GM12878 (cell line): ENCODE measurements around the gene SETD9. TPM values are rescaled to one million over a fixed set of nuclear protein-coding genes. Genes with fewer than 3 reads are reported as not detected.

Experiments
- BCL3 ChIP-seq: IDR thresholded peaks from 2 replicates; pipeline ENCODE4 v1.6.1; 2011; ENCODE audit warnings: borderline replicate concordance, low read depth, mild to moderate bottlenecking, moderate library complexity, low read length; ENCODE audit not compliant: insufficient read depth, poor library complexity, severe bottlenecking
- CBFB ChIP-seq: IDR thresholded peaks from 2 replicates; pipeline ENCODE4 v1.6.1; 2016; ENCODE audit warnings: antibody characterized with exemption, low read depth
- DPF2 ChIP-seq: fragments of 450-650 bp; IDR thresholded peaks from 2 replicates; pipeline ENCODE4 v1.6.1; 2017; ENCODE audit warnings: mild to moderate bottlenecking
- ESRRA ChIP-seq: IDR thresholded peaks from 2 replicates; pipeline ENCODE4 v1.6.1; 2012; ENCODE audit warnings: mild to moderate bottlenecking, low read length, improper control_type of control experiment
- HCFC1 ChIP-seq: fragments of 150-350 bp; IDR thresholded peaks from 2 replicates; pipeline ENCODE4 v1.6.1; 2014; ENCODE audit warnings: low read length
- LARP7 ChIP-seq: fragments of 450-650 bp; IDR thresholded peaks from 2 replicates; pipeline ENCODE4 v1.6.1; 2017; ENCODE audit warnings: mild to moderate bottlenecking
- NFIC ChIP-seq: IDR thresholded peaks from 2 replicates; pipeline ENCODE4 v1.6.1; 2012; ENCODE audit warnings: low read depth, mild to moderate bottlenecking, inconsistent platforms, low read length, moderate library complexity
- PAX5 ChIP-seq: IDR thresholded peaks from 2 replicates; pipeline ENCODE4 v1.6.1; 2011; ENCODE audit warnings: low read depth, low read length, borderline replicate concordance
- PBX3 ChIP-seq: IDR thresholded peaks from 2 replicates; pipeline ENCODE4 v1.6.1; 2011; ENCODE audit warnings: mild to moderate bottlenecking, low read depth, low read length, moderate library complexity; ENCODE audit not compliant: insufficient replicate concordance
- PML ChIP-seq: IDR thresholded peaks from 2 replicates; pipeline ENCODE4 v1.6.1; 2012; ENCODE audit warnings: low read length, inconsistent platforms
- POLR2AphosphoS5 ChIP-seq: IDR thresholded peaks from 2 replicates; pipeline ENCODE4 v1.6.1; 2011; ENCODE audit warnings: mild to moderate bottlenecking, low read length, inconsistent platforms
- POU2F2 ChIP-seq: IDR thresholded peaks from 3 replicates; pipeline ENCODE4 v1.6.1; 2011; ENCODE audit warnings: low read depth, mild to moderate bottlenecking, low read length, borderline replicate concordance
- RELB ChIP-seq: fragments of 450-650 bp; IDR thresholded peaks from 2 replicates; pipeline ENCODE4 v1.6.1; 2017; ENCODE audit warnings: low read depth, mild to moderate bottlenecking, moderate library complexity
- ZBED1 ChIP-seq: IDR thresholded peaks from 2 replicates; pipeline ENCODE4 v1.6.1; 2016; ENCODE audit warnings: borderline replicate concordance
- ZNF217 ChIP-seq: fragments of 450-650 bp; IDR thresholded peaks from 2 replicates; pipeline ENCODE4 v1.6.1; 2017; ENCODE audit warnings: antibody characterized with exemption, mild to moderate bottlenecking
- ZNF687 ChIP-seq: fragments of 450-650 bp; IDR thresholded peaks from 2 replicates; pipeline ENCODE4 v1.6.1; 2017; ENCODE audit warnings: mild to moderate bottlenecking, moderate library complexity
- polyA plus RNA-seq, 11 experiments: library from polyadenylated mRNA; depleted of rRNA in 4 of 11; unstranded in 6 of 11; stranded (reverse) in 5 of 11; fragments of >200 nt; fragmentation: Nextera tagmentation in 4 of 11; fragmentation: Illumina TruSeq in 1 of 11; extraction: Ambion mirVana in 4 of 11; extraction: Trizol in 1 of 11; gene quantifications; 1 replicate in 1 of 11; 2 replicates in 10 of 11; pipeline versions ENCODE4 v1.2.1 to v1.2.3, GENCODE V29; 2011 to 2016; ENCODE audit warnings: inconsistent platforms in 2 of 11, missing spikeins in 2 of 11, low read depth in 1 of 11
- total RNA-seq, 4 experiments: library from RNA; depleted of rRNA in 3 of 4; stranded (reverse); fragments of >200 nt in 3 of 4; fragmentation: Illumina TruSeq in 1 of 4; extraction: Trizol in 1 of 4; gene quantifications; 2 replicates each; pipeline versions ENCODE4 v1.2.1 to v1.2.3, GENCODE V29; 2013 to 2021
- TF ChIP-seq, protein P1 (sequence below): fragments of 450-650 bp; formaldehyde crosslinking; IDR thresholded peaks from 2 replicates; pipeline ENCODE4 v1.5.0; 2022; ENCODE audit warnings: mild to moderate bottlenecking, missing genetic modification characterization

SETD9 gene
- total and polyA plus RNA-seq, 10 of the 15 experiments (the other 5 are each of a cell fraction or from before 2014, with no cell fraction given) = 8.7 to 17.8 (median 12.6) TPM

GRCh38 chr5:56909294-56910209 lies at the start of gene SETD9 (continued):
- TF ChIP-seq RELB = 0 out of 2 replicates have a peak, but pooled peaks have one; percentile 59
- peak; percentile 64; the same call in 1 of the 2 replicates for TF ChIP-seq PAX5
- peak; percentile 94 for TF ChIP-seq PML
- TF ChIP-seq CBFB = peak; percentile 71
- TF ChIP-seq BCL3 = peak; percentile 12
- TF ChIP-seq ZNF217 = 0 out of 2 replicates have a peak, but pooled peaks have one; percentile 25
- peak; percentile 63; the same call in 1 of the 2 replicates for TF ChIP-seq LARP7
- TF ChIP-seq ESRRA = no peak
- TF ChIP-seq POLR2AphosphoS5 = peak; percentile 94
- TF ChIP-seq ZNF687 = peak; percentile 75
- peak; percentile 52; the same call in 1 of the 2 replicates for TF ChIP-seq DPF2
- TF ChIP-seq, protein P1, sequence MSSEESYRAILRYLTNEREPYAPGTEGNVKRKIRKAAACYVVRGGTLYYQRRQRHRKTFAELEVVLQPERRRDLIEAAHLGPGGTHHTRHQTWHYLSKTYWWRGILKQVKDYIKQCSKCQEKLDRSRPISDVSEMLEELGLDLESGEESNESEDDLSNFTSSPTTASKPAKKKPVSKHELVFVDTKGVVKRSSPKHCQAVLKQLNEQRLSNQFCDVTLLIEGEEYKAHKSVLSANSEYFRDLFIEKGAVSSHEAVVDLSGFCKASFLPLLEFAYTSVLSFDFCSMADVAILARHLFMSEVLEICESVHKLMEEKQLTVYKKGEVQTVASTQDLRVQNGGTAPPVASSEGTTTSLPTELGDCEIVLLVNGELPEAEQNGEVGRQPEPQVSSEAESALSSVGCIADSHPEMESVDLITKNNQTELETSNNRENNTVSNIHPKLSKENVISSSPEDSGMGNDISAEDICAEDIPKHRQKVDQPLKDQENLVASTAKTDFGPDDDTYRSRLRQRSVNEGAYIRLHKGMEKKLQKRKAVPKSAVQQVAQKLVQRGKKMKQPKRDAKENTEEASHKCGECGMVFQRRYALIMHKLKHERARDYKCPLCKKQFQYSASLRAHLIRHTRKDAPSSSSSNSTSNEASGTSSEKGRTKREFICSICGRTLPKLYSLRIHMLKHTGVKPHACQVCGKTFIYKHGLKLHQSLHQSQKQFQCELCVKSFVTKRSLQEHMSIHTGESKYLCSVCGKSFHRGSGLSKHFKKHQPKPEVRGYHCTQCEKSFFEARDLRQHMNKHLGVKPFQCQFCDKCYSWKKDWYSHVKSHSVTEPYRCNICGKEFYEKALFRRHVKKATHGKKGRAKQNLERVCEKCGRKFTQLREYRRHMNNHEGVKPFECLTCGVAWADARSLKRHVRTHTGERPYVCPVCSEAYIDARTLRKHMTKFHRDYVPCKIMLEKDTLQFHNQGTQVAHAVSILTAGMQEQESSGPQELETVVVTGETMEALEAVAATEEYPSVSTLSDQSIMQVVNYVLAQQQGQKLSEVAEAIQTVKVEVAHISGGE (CRISPR knock-in tag) = no peak
- no peak for TF ChIP-seq PBX3
- peak; percentile 26; the same call in 1 of the 2 replicates for TF ChIP-seq ZBED1
- TF ChIP-seq NFIC = no peak
- peak; percentile 76; the same call in 1 of the 3 replicates for TF ChIP-seq POU2F2
- TF ChIP-seq HCFC1 = 0 out of 2 replicates have a peak, but pooled peaks have one; percentile 9
